Right lobe of liver (tissue), 4 donors: ENCODE results near the gene YIF1A.

Experiments
- POLR2A ChIP-seq: fragments of 450-650 bp; IDR thresholded peaks from one replicate; pipeline ENCODE4 v1.6.1; 2017; ENCODE audit warnings: antibody characterized with exemption, mild to moderate bottlenecking
- TF ChIP-seq, protein P1 (sequence below), 4 donors: fragments of 200-600 bp in 3 of 4; fragments of 450-650 bp in 1 of 4; IDR thresholded peaks; one replicate each; pipeline versions ENCODE4 v1.5.1 to v1.8.0; 2016 to 2022; ENCODE audit warnings: antibody characterized with exemption in 4 of 4, mild to moderate bottlenecking in 2 of 4
- donor health status: DM: no; HTN: no; CAD: no.
- donor health status: DM: no; HTN: no; CAD: no.
- donor health status: DM: no; HTN: yes; CAD: no.

DNA sequence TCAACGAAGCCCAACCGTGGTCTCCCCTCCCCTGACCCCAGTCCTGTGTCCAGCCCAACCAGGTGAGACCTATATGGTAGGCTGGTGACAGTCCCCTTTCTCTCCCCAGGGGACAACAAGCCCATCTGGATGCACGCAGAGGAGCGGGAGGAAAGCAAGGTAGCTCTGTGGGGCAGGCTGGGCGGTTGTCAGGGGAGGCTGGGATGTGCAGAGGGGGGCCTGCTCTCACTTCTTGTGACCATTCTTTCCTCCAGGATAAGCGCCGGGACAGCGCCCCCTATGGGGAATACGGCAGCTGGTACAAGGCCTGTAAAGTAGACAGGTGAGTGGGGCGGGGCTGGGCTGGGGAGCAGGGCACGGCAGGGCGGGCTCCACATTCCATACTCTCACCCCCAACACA, 24.0 kb downstream of the YIF1A start:
- TF ChIP-seq, protein P1, sequence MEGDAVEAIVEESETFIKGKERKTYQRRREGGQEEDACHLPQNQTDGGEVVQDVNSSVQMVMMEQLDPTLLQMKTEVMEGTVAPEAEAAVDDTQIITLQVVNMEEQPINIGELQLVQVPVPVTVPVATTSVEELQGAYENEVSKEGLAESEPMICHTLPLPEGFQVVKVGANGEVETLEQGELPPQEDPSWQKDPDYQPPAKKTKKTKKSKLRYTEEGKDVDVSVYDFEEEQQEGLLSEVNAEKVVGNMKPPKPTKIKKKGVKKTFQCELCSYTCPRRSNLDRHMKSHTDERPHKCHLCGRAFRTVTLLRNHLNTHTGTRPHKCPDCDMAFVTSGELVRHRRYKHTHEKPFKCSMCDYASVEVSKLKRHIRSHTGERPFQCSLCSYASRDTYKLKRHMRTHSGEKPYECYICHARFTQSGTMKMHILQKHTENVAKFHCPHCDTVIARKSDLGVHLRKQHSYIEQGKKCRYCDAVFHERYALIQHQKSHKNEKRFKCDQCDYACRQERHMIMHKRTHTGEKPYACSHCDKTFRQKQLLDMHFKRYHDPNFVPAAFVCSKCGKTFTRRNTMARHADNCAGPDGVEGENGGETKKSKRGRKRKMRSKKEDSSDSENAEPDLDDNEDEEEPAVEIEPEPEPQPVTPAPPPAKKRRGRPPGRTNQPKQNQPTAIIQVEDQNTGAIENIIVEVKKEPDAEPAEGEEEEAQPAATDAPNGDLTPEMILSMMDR (IDR thresholded peaks at IDR 0.05), result peak in 2 of 4 donors; percentile 3 to 6
- TF ChIP-seq POLR2A, result no peak
